GM19043 (cell line): ENCODE data around the gene UCP1.

Experiments used
- ATAC-seq: cut with Tn5 transposase; IDR thresholded peaks from one replicate; pipeline ENCODE4 v1.9.1; 2021; ENCODE audit warnings: low read depth; ENCODE audit not compliant: unreplicated experiment

The UCP1 gene

GRCh38 chr4:140568507-140569306 is at the start of gene UCP1:
Gene UCP1, minus strand, starts transcription at chr4:140568961. Its CDS starts 232 bp downstream, at chr4:140568729.
- no peak for ATAC-seq

- ATAC-seq, result no peak
Observed at GRCh38 chr4:140617499-140618248, 48.9 kb upstream of the UCP1 start.

- no peak for ATAC-seq
Observed at GRCh38 chr4:140615451-140615850, 46.7 kb upstream of the UCP1 start.

GRCh38 chr4:140612357-140612756 is 43.6 kb upstream of the UCP1 start:
- ATAC-seq, result no peak

- ATAC-seq, result no peak
Observed at GRCh38 chr4:140611854-140612253, 43.1 kb upstream of the UCP1 start.

GRCh38 chr4:140609548-140610425 is 41.0 kb upstream of the UCP1 start:
- ATAC-seq, result peak; percentile 66

GRCh38 chr4:140607852-140608251 is 39.1 kb upstream of the UCP1 start:
- ATAC-seq, result no peak

- ATAC-seq, result no peak
Observed at GRCh38 chr4:140604544-140604943, 35.8 kb upstream of the UCP1 start.

GRCh38 chr4:140603286-140603685 is 34.5 kb upstream of the UCP1 start:
- ATAC-seq, result no peak

GRCh38 chr4:140602714-140603113 is 34.0 kb upstream of the UCP1 start:
- ATAC-seq, result no peak

GRCh38 chr4:140600408-140600807 is 31.6 kb upstream of the UCP1 start:
- no peak for ATAC-seq

GRCh38 chr4:140595065-140595464 is 26.3 kb upstream of the UCP1 start:
- ATAC-seq, result peak; percentile 87

GRCh38 chr4:140584439-140584838 is 15.7 kb upstream of the UCP1 start:
- no peak for ATAC-seq

- ATAC-seq, result no peak
Observed at GRCh38 chr4:140581078-140581477, 12.3 kb upstream of the UCP1 start.

- no peak for ATAC-seq
Observed at GRCh38 chr4:140579278-140579677, 10.5 kb upstream of the UCP1 start.

- no peak for ATAC-seq
Observed at GRCh38 chr4:140575489-140575888, 6.7 kb upstream of the UCP1 start.

- ATAC-seq, result no peak
Observed at GRCh38 chr4:140571620-140572019, 2.9 kb upstream of the UCP1 start.

GRCh38 chr4:140569307-140569638 is 512 bp upstream of the UCP1 start:
- ATAC-seq, result no peak

- ATAC-seq, result no peak
Observed at GRCh38 chr4:140559696-140560095, 9.1 kb downstream of the UCP1 start.

- no peak for ATAC-seq
Observed at GRCh38 chr4:140557831-140558435, 10.8 kb downstream of the UCP1 start.
